ENCODE data around the gene RBM39. TPM values are rescaled to one million over a fixed set of nuclear protein-coding genes. Genes with fewer than 3 reads are reported as not detected.

RBM39 gene
- total and polyA plus RNA-seq, 2 of the 8 experiments (the other 6 are each of a cell fraction or from before 2014, with no cell fraction given) = 78.0 to 219 TPM

- H3K36me3 ChIP-seq (ENCODE audit: control insufficient read depth in 2 of 4, insufficient read depth in 4 of 4, low read length in 3 of 4) = no peaks in the 10 kb centered on the region
- H4K91ac ChIP-seq (replicated peaks; ENCODE audit: insufficient read length, low read length) = no peak overlapping the region
- POLR2A ChIA-PET (ENCODE audit: partially characterized antibody) = interaction anchor here (0.6 to 45.3 kb wide), 4 partner anchors 8 to 844 kb away, joined by 3 to 2341 read pairs (median 50); partner anchors contain the start of genes NFS1, RBM39 and ROMO1
- H3K79me1 ChIP-seq (ENCODE audit: low read depth, low read length) = no peaks in the 10 kb centered on the region
- H2BK15ac ChIP-seq (ENCODE audit: low read length) = no peak overlapping the region
- 91% methylated on average over 2 of the region's 2 CpGs; no CpG with 5 or more reads in 1 of the 2 experiments for WGBS, 2 experiments (ENCODE audit: extremely low coverage in 1 of 2, insufficient coverage in 1 of 2, insufficient read length in 1 of 2, insufficient replicate concordance in 2 of 2, low coverage in 1 of 2, low lambda C conversion rate in 2 of 2, missing lambda C conversion rate in 1 of 2)
- no peak overlapping the region for H2BK5ac ChIP-seq (ENCODE audit: low read depth, low read length)
- H3K18ac ChIP-seq (ENCODE audit: extremely low read depth, low read length) = no peak overlapping the region
- no peaks in the 10 kb centered on the region; the same call in 1 of the 2 replicates for H3K23me2 ChIP-seq (ENCODE audit: low read depth, low read length)
- H4K20me1 ChIP-seq (replicated peaks in 1 of 2; ENCODE audit: control insufficient read depth in 1 of 2, insufficient read depth in 2 of 2, low read length in 2 of 2) = no peaks in the 10 kb centered on the region
- CTCF ChIA-PET (ENCODE audit: partially characterized antibody) = interaction anchor here (1.2 kb wide), 1 partner anchor 132 kb away, joined by 3 read pairs; no protein-coding TSS in a partner anchor
- no peak overlapping the region for H4K8ac ChIP-seq (ENCODE audit: extremely low read depth, insufficient read depth, low read length)
- H3K27me3 ChIP-seq (replicated peaks in 1 of 4; ENCODE audit: control insufficient read depth in 3 of 4, extremely low read depth in 1 of 4, insufficient read depth in 3 of 4, low read length in 3 of 4) = no peaks in the 10 kb centered on the region
- no peak overlapping the region for H3K9ac ChIP-seq (replicated peaks in 1 of 4; ENCODE audit: extremely low read depth in 1 of 4, low read depth in 3 of 4, low read length in 3 of 4)
- H3K4me3 ChIP-seq (ENCODE audit: extremely low read depth in 1 of 4, insufficient read depth in 2 of 4, low read depth in 3 of 4, low read length in 4 of 4) = no peak overlapping the region
- no peak overlapping the region for H3K14ac ChIP-seq (ENCODE audit: insufficient read length)
- H2BK120ac ChIP-seq (replicated peaks; ENCODE audit: low read depth, low read length) = no peak overlapping the region
- no peaks in the 10 kb centered on the region for H3K4me1 ChIP-seq (replicated peaks in 1 of 4; ENCODE audit: control insufficient read depth in 3 of 4, insufficient read depth in 4 of 4, low read length in 3 of 4)
- no peak overlapping the region for H3K27ac ChIP-seq (ENCODE audit: low read depth, low read length)
- H4K5ac ChIP-seq (ENCODE audit: insufficient read length, low read depth, low read length) = no peak overlapping the region
- no peak overlapping the region for H3K4ac ChIP-seq (replicated peaks; ENCODE audit: insufficient read length, low read depth, low read length)
- H2AFZ ChIP-seq (ENCODE audit: low read length) = no peak overlapping the region
- H3K79me2 ChIP-seq (ENCODE audit: control insufficient read depth in 1 of 2, insufficient read depth in 2 of 2, low read length in 2 of 2) = no peaks in the 10 kb centered on the region
- H3K23ac ChIP-seq (ENCODE audit: insufficient read length) = no peak overlapping the region
- FAIRE-seq (no peak), DNase-seq (ENCODE audit: low read depth in 1 of 2, low spot score in 2 of 2) (no peak)
- no peak overlapping the region for H2AK5ac ChIP-seq (ENCODE audit: low read depth, low read length)
- no peak overlapping the region for H2BK20ac ChIP-seq (ENCODE audit: low read length)
- no peak overlapping the region for H3K4me2 ChIP-seq (ENCODE audit: insufficient read depth in 1 of 2, low read depth in 2 of 2, low read length in 2 of 2)
- no peak overlapping the region for H2BK12ac ChIP-seq (ENCODE audit: low read depth, low read length)
- no peaks in the 10 kb centered on the region for H3K9me3 ChIP-seq (ENCODE audit: insufficient read depth in 2 of 2, low read depth in 1 of 2, low read length in 1 of 2)
- no peak overlapping the region for H3K56ac ChIP-seq (replicated peaks; ENCODE audit: insufficient read length, low read depth, low read length)
- no peak for TF ChIP-seq PHF8 (conservative IDR thresholded peaks at IDR 0.05; ENCODE audit: low read depth, low read length)
- no peak for TF ChIP-seq BACH1 (IDR thresholded peaks at IDR 0.05; ENCODE audit: low read length)
- no peak for TF ChIP-seq TAF7 (optimal IDR thresholded peaks at IDR 0.05; ENCODE audit: borderline replicate concordance, low read depth, low read length)
- TF ChIP-seq RFX5 (IDR thresholded peaks at IDR 0.05; ENCODE audit: borderline replicate concordance, low read depth, low read length) = no peak
- no peak for TF ChIP-seq CREB1 (IDR thresholded peaks at IDR 0.05)
- no peak for TF ChIP-seq SRF (IDR thresholded peaks at IDR 0.05; ENCODE audit: low read depth, low read length)
- TF ChIP-seq KDM4A (IDR thresholded peaks at IDR 0.05; ENCODE audit: low read depth, low read length, severe bottlenecking) = no peak
- no peak for TF ChIP-seq ASH2L (IDR thresholded peaks at IDR 0.05; ENCODE audit: low read length)
- no peak for TF ChIP-seq TCF12 (IDR thresholded peaks at IDR 0.05; ENCODE audit: low read depth, low read length)
- no peak for TF ChIP-seq SIN3A (conservative IDR thresholded peaks at IDR 0.05 in 1 of 2, IDR thresholded peaks at IDR 0.05 in 1 of 2; ENCODE audit: low read depth in 1 of 2, low read length in 2 of 2)
- no peak for TF ChIP-seq CTBP2 (IDR thresholded peaks at IDR 0.05; ENCODE audit: borderline replicate concordance, insufficient read depth, insufficient read length, low read length)
- no peak for TF ChIP-seq ATF3 (IDR thresholded peaks at IDR 0.05; ENCODE audit: insufficient read depth, low read depth, low read length)
- no peak for TF ChIP-seq SP2 (IDR thresholded peaks at IDR 0.05; ENCODE audit: low read length)
- TF ChIP-seq GTF2F1 (IDR thresholded peaks at IDR 0.05; ENCODE audit: borderline replicate concordance, low read depth, low read length) = no peak
Measured at GRCh38 chr20:35750611-35751010, 8.6 kb upstream of the RBM39 start.
